Pulmonary artery endothelial cell (primary cell): ENCODE results near the gene POLR3H. TPM values are rescaled to one million over a fixed set of nuclear protein-coding genes. Genes with fewer than 3 reads are reported as not detected.

Experiments used
- DNase-seq: peaks from one replicate; pipeline ENCODE4 v3.0.0-alpha.2; 2011; ENCODE audit warnings: low read depth, low spot score
- total RNA-seq: library from RNA; depleted of rRNA; stranded (reverse); fragments of >200 nt; gene quantifications from 2 replicates; pipeline ENCODE4 v1.2.3, GENCODE V29; 2014

POLR3H gene
- total RNA-seq, 1 donor from 2014 or later: 18.3 TPM

GRCh38 chr22:41517172-41518047, 26.9 kb downstream of the POLR3H start:
- no peak for DNase-seq

GRCh38 chr22:41516462-41516861, 27.8 kb downstream of the POLR3H start:
- no peak for DNase-seq

- no peak for DNase-seq
Measured at GRCh38 chr22:41513391-41513790, 30.9 kb downstream of the POLR3H start.

GRCh38 chr22:41512421-41513194, 31.7 kb downstream of the POLR3H start:
- no peak for DNase-seq

- no peak for DNase-seq
Measured at GRCh38 chr22:41511521-41511968, 32.7 kb downstream of the POLR3H start.

GRCh38 chr22:41508770-41509170, 35.5 kb downstream of the POLR3H start:
- DNase-seq: no peak

- DNase-seq: no peak
Measured at GRCh38 chr22:41507330-41508063, 36.8 kb downstream of the POLR3H start.

GRCh38 chr22:41505511-41506220, 38.6 kb downstream of the POLR3H start:
- DNase-seq: no peak

GRCh38 chr22:41504816-41505215, 39.5 kb downstream of the POLR3H start:
- no peak for DNase-seq

GRCh38 chr22:41504397-41504796, 39.9 kb downstream of the POLR3H start:
- no peak for DNase-seq

- no peak for DNase-seq
Measured at GRCh38 chr22:41501209-41501608, 43.1 kb downstream of the POLR3H start.

GRCh38 chr22:41500303-41500702, 44.0 kb downstream of the POLR3H start:
- no peak for DNase-seq

- no peak for DNase-seq
Measured at GRCh38 chr22:41499624-41500280, 44.5 kb downstream of the POLR3H start.

GRCh38 chr22:41498303-41498835, 45.9 kb downstream of the POLR3H start:
- DNase-seq: no peak

GRCh38 chr22:41491374-41492100, 52.7 kb downstream of the POLR3H start:
- DNase-seq: no peak

- DNase-seq: no peak
Measured at GRCh38 chr22:41488596-41489385, 55.5 kb downstream of the POLR3H start.

- no peak for DNase-seq
Measured at GRCh38 chr22:41488076-41488475, 56.2 kb downstream of the POLR3H start.

GRCh38 chr22:41487037-41487935, 57.0 kb downstream of the POLR3H start:
- no peak for DNase-seq
